Left kidney (tissue), 2 donors: ENCODE results near the gene FRMD4A. TPM values are rescaled to one million over a fixed set of nuclear protein-coding genes. Genes with fewer than 3 reads are reported as not detected.

ENCODE experiments used
- DNase-seq: peaks from one replicate; pipeline ENCODE4 v3.0.0-alpha.2; 2013
- polyA plus RNA-seq: library from polyadenylated mRNA; unstranded; fragments of 120-200 nt; gene quantifications from one replicate; pipeline ENCODE4 v1.2.1, GENCODE V29; 2013; ENCODE audit not compliant: insufficient read length

The FRMD4A gene
- polyA plus RNA-seq, 1 donor = 85.8 TPM

GRCh38 chr10:13820119-13820963 is 510.4 kb downstream of the FRMD4A start:
- no peak for DNase-seq

GRCh38 chr10:13816195-13816925 is 514.4 kb downstream of the FRMD4A start:
- no peak for DNase-seq

DNA sequence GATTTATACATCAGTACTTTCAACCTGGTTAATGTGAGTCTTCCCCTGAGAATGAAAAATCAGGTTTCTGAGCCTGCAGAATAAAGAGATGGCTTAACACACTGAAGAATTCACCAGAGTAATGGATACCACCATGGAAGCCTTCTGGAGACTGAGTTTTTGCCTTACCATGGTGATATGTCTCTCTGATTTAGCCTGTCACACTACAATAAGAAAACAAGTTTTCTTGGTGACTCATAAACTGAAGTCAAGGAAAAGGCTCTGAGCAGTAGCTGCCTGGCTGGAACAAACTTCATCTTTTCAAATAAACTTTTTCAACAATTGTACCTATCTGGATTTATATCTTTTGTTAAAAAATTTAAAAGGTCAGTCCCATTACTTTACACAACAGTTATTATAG is 515.0 kb downstream of the FRMD4A start:
- DNase-seq = no peak

- DNase-seq = no peak
Measured at GRCh38 chr10:13813550-13813949, 517.2 kb downstream of the FRMD4A start.

DNA sequence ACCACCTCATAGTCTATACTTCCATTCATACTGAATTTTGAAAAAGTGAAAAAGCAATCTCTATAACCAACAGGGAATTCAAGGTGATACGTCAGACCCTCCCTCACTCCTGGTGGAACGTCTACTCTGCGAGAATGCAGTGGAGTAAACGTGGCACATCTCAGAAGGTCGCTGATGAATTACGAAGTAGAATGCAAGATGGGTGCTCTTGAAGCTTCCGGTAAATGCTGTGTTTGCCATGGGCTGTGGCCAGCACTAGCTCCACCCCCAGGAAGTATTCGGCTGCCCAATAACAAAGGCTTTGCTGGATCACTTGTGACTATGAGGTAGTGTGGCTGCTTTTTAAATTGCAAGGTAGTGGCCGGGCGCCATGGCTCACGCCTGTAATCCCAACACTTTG is 517.9 kb downstream of the FRMD4A start:
- DNase-seq = no peak

GRCh38 chr10:13810568-13810967 is 520.2 kb downstream of the FRMD4A start:
- DNase-seq = no peak

DNA sequence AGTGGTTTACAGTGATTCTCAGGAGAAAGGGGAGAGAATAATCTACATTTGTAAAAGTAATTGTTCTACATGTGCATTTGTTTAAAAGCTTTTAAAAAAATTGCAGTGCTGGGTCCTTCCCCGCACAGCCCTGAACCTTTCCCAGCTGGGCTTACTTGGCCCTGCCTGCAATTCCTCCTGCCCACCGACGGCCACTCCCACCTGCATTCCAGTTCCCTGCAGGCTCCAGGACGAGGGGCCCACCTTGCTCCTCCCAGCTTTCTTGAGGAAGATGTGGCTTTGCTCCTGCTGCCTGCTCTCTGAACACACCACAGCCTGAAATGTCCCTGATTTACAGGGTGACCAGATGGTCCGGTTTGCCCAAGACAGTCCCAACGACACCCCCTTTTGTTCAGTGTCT is 521.3 kb downstream of the FRMD4A start:
- no peak for DNase-seq

DNA sequence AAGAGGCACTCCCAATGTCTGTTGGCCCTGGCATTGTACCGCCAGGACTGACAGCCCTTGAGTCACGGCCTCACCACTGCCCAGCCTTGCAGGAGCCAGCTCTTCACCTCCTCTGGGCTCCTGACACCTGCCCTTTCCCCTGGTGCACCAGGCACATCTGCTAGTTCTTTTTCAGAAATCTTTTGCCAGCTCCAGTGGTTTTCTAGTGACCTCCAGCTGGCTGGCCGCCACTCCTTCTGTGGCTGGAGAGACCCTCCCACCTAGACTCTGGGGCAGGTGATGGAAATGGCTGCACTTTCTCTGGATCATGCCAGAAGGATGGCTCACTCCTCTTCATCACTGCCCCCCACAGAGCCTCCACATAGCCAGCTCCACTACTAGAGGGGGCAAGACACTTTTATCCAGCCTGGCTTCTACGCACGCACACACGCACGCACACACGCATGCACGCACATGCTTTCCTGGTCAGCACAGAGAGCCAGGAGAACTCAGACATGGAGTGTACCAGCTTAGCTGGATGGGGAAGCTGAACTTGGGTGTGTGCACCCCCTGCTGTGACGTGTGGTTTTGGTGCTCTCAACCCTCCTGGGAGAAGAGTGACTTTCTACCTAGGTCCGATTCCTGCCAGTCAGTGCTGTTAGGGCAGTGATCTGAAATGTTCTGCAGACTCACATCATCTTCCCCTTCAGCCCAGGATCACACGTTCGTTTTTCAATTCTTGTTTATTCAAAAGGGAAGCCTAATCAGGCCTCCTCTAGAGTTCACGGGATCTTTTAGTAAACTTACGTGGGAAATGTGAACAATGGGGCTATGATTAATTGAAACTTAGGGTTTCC is 522.0 kb downstream of the FRMD4A start:
- no peak for DNase-seq

GRCh38 chr10:13806419-13806818 is 524.3 kb downstream of the FRMD4A start:
- DNase-seq = no peak

DNA sequence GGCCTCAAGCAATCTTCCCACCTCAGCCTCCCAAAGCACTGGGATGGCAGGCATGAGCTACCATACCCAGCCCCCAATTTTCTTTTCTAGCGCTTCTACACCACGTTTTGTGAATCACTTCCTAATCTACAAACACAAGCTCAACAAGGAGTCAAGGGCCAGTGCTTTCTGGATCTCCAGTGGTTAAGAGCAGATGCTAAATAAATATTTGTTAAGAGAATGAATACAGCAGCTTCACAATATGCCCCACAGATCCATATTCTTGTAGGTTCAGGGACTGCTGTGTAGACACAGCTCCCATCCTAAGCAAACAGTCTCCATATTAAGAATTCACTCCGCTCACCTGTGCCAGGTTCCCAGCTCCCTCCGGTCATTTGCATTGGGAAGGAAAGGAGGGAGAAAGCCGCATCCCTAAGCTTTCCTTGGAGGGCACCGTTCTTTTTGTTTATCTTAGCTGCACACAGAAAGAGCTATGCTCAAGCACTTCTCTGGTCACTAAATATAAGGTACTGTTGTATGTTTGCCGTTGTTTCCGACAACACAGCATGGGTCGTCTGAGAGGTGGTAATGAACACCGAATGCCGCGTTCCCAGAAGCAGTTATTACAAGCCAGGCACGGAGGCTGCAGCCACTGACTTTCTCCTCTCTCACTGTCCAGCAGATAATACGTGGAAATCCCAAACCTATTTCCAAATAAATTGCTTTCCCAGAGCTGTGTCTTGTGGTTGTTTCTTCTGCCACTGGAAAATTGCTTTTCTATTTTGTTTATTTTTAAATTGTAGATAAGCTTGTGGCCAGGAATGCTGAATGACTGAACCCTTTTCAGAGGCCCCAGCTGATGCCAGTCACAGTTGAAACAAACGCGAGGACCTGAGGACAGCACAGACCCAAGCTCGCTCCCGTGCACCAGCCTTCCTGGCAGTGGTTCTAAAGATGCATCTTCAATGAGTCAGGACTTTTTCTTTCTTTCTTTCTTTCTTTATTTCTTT is 526.9 kb downstream of the FRMD4A start:
- DNase-seq = no peak

DNA sequence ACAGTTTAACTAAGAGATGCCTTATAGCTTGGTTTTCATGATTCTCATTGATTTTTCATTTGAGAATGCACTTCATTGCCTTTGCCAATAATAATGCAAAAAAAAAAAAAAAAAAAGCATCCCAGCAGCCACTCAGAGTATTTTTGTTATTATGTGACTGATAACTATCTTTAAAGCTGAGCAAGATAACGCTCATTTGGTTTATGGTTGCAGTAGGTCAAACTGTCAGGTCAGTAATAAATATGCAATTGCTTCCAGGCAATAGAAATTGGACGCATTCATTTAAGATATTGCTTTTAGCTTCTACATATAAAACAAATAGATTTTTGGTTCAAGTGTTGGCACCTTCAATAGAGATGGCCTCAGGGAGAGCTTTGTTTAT is 528.8 kb downstream of the FRMD4A start:
- DNase-seq = no peak

DNA sequence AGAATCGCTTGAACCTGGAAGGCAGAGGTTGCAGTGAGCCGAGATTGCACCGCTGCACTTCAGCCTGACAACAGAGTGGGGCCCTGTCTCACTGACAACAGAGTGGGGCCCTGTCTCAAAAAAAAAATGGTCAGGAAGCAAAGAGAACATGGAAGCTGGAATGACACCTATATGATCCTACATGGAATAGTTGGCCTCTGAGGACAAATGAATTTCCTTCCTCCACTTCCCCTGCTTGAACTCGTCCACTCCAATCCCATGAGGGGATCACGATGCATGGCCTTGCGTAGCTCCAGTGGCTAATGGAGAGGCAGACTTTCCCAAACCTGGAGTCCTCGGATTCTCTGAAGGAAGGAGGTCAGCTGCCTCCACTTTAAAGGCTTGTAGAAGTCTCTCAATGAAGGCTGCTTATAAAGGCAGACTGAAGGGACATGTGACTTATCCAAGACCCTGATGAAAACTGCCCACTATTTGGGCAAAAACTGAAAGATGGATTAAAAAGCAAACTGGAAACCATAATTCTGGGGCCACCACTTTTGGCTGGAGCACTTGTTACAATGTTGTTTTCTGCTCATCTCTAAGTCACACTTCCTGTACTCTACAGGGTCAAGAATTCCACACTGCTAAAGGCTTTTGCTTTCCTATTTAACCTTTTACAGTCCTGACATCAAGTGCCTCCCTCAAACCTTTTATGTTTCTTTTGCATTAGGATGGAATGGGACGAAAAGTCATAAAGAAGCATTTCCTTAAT is 529.4 kb downstream of the FRMD4A start:
- DNase-seq = no peak

GRCh38 chr10:13797164-13797563 is 533.6 kb downstream of the FRMD4A start:
- DNase-seq = no peak

DNA sequence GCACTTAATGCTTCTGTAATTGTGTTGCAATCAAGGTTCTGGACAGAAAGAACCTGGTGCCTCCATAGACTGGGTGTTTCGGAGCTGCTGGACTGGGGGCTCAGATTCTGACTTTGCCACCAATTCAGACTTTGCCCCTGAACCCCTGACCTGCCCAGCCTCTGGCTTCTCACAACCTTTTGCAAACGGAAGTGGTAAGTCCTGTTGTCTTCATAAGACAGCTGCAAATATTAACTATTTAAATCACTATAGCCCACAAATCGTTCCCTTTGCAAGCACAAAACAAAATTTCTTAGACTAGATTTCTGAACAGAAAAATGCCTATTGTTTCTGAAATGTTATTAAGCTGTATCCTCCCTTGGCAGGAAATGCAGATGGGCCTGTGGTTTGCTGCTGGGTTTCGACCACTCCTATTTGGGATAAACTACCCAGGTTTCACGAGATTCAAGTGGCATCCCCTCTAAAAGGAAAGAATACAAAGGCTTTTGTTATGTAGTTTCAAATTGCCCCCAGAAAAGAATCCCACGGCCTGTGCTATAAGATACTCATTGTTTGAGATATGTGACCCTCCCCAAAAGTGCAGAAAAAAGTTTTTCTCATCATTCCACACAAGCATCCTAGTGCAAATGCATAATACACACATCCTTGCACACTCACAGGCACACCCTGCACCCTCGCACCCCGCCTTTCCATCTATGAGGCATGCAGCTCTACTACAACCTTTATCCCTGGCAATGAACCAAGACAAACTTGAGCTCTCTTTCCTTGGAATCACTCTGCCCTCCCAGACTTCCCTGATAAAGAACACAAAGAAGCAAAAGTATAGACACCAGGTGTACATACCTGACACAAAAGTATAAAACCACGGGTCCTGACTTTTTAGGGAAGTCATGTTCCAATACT is 534.8 kb downstream of the FRMD4A start:
- no peak for DNase-seq

DNA sequence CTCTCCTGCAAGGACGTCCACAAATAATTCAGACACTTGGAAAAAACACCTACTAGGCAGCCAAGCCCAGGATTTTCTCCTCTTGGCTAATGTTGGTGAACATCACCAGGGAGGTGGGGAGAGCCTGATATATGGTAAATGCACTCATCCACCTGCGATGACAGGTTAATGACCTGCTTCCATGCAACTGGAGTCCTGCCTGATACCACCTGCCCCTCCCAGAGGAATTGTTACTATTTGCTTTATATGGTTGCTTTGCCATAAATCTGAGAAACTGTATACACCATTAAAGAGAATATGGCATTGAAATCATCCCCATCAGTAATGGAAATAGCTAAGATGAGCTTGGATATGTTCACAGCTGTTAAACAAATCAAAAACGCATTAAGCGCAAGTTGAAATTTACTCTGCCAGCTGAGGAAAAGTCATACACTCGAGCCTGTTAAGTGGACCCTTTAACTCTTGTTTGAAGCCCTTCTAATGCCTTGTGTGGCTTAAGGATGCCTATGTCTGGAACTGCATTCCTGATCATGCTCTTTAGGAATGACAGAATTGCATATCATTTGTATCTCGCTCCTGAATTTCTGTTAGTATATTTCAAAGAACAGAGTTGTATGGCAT is 535.6 kb downstream of the FRMD4A start:
- no peak for DNase-seq

- DNase-seq = no peak
Measured at GRCh38 chr10:13792006-13792405, 538.7 kb downstream of the FRMD4A start.

GRCh38 chr10:13791483-13791882 is 539.2 kb downstream of the FRMD4A start:
- DNase-seq = no peak

- no peak for DNase-seq
Measured at GRCh38 chr10:13790196-13790595, 540.5 kb downstream of the FRMD4A start.

DNA sequence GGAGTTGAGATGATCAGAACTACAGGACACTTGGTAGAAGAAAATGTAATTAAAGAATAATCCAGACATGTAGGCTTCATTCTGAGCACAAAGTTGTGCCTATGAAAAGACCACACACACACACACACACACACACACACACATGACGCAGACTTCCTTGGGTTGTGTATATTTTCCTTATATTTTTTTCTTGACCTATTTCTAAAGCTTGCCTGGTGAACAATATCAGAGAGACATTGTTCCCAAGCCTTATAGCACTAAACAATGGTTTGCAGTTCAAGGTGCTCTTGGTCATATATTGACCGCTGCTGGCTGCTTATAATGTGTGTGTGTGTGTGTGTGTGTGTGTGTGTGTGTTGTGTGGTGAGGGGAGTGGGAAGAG is 541.3 kb downstream of the FRMD4A start:
- no peak for DNase-seq
